ENCODE measurements around the gene CIC. TPM values are rescaled to one million over a fixed set of nuclear protein-coding genes. Genes with fewer than 3 reads are reported as not detected.
A peak's percentile ranks its signal among the peaks of the same experiment; 100 is the strongest.

CIC gene
- total and polyA plus RNA-seq, 10 of the 15 experiments (the other 5 are each of a cell fraction or from before 2014, with no cell fraction given) = 0.18 to 50.6 (median 7.1) TPM

DNA sequence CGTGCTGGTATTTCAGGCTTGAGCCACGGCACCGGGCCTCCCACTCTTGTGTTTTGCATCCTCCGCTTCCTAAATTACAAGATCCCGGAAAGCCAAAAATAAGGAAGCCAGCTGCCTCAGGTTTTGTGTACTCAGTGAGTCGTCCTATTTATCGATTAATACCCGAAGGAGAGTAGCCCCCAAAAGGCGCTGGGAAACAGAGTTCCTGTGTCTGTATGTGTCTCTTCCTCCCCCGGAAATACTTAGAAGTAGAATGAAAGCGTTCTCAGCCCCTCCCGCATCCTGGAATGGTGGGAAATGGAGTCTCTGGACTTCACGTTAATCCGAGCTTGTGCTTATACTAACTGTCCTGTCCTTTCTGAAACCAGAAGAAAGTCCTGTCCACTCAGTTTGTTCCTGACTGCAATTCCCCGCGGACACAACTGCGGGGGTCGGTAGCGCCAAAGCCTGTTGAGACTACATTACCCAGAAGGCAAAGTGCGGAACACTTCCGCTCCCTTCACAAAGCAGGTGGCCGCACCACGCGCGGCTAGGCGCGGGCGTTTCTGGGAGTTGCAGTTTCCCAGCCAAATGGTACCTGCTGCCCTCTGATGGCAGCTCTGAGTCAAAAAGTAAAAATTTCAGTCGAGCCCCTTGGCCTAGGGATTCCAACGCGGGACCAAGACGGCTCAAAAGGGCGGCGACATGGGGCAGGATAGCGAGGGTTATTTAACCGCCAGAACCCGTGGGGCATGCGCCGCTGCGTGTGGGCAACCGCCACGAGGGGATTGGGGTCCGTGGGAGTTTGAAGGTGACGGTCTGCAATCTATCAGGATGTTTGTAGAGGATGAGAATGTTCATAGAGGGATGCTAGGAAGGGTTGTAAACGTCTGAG, 24.5 kb upstream of the CIC start (continued):
- TF ChIP-seq MEF2B (IDR thresholded peaks at IDR 0.05; ENCODE audit: partially characterized antibody, poor library complexity, severe bottlenecking) = peak; percentile 77
- no peak for TF ChIP-seq CBX5 (IDR thresholded peaks at IDR 0.05; ENCODE audit: low read depth)
- TF ChIP-seq SRF (IDR thresholded peaks at IDR 0.05; ENCODE audit: low read depth in 2 of 2, low read length in 2 of 2) = peak in 1 of 2 experiments; percentile 78; a peak in 2 of 4 replicates
- peak; percentile 21 for TF ChIP-seq RELA (IDR thresholded peaks at IDR 0.05; ENCODE audit: borderline replicate concordance, partially characterized antibody)
- no peak for TF ChIP-seq CBX3 (IDR thresholded peaks at IDR 0.05; ENCODE audit: borderline replicate concordance, low read depth)
- TF ChIP-seq IKZF1 (conservative IDR thresholded peaks at IDR 0.05) = peak; percentile 100
- no peak; the same call in 1 of the 2 replicates for TF ChIP-seq PML (IDR thresholded peaks at IDR 0.05; ENCODE audit: low read length)
- TF ChIP-seq SMC3 (IDR thresholded peaks at IDR 0.05; ENCODE audit: borderline replicate concordance, low read length) = peak; percentile 59; the same call in 1 of the 2 replicates
- TF ChIP-seq PAX8 (IDR thresholded peaks at IDR 0.05) = no peak
- TF ChIP-seq RBBP5 (conservative IDR thresholded peaks at IDR 0.05) = no peak
- peak; percentile 65 for TF ChIP-seq ATF7 (IDR thresholded peaks at IDR 0.05; ENCODE audit: low read depth)
- no peak for TF ChIP-seq POLR2AphosphoS5 (IDR thresholded peaks at IDR 0.05; ENCODE audit: low read length)
- TF ChIP-seq ZBTB4 (CRISPR knock-in tag; IDR thresholded peaks at IDR 0.05) = no peak
- TF ChIP-seq ESRRA (IDR thresholded peaks at IDR 0.05; ENCODE audit: low read length) = no peak; the same call in 1 of the 2 replicates
- TF ChIP-seq PRDM15 (CRISPR knock-in tag; IDR thresholded peaks at IDR 0.05) = no peak
- TF ChIP-seq IRF4 (IDR thresholded peaks at IDR 0.05; ENCODE audit: low read depth, low read length) = peak; percentile 57; the same call in 1 of the 2 replicates
- no peak for TF ChIP-seq ZBED1 (IDR thresholded peaks at IDR 0.05; ENCODE audit: borderline replicate concordance)

Measured in GM12878 (cell line).